HT1080 (cell line): ENCODE results near the gene LRRC56. TPM values are rescaled to one million over a fixed set of nuclear protein-coding genes. Genes with fewer than 3 reads are reported as not detected.

ENCODE experiments used
- DNase-seq: peaks from one replicate; pipeline ENCODE4 v3.0.0-alpha.2; 2015; ENCODE audit warnings: low read depth
- small RNA-seq: library from RNA; depleted of rRNA; stranded (forward); fragments of <200 nt; gene quantifications from one replicate; pipeline ENCODE3, GENCODE V24; 2014
- total RNA-seq: library from RNA; depleted of rRNA; stranded (reverse); fragments of >200 nt; shearing (Covaris generic); gene quantifications from 2 replicates; pipeline ENCODE4 v1.2.3, GENCODE V29; 2014; rRNA removed

Gene LRRC56
- total RNA-seq, 1 experiment from 2014 or later = not detected

GRCh38 chr11:592918-593317 is 55.6 kb downstream of the LRRC56 start:
- no peak for DNase-seq

GRCh38 chr11:593347-593746 is 56.0 kb downstream of the LRRC56 start:
- no peak for DNase-seq

GRCh38 chr11:595400-595799 is 58.1 kb downstream of the LRRC56 start:
- no peak for DNase-seq

GRCh38 chr11:596374-596773 is 59.0 kb downstream of the LRRC56 start:
- no peak for DNase-seq

- no peak for DNase-seq
Observed at GRCh38 chr11:597166-597725, 59.9 kb downstream of the LRRC56 start.

DNA sequence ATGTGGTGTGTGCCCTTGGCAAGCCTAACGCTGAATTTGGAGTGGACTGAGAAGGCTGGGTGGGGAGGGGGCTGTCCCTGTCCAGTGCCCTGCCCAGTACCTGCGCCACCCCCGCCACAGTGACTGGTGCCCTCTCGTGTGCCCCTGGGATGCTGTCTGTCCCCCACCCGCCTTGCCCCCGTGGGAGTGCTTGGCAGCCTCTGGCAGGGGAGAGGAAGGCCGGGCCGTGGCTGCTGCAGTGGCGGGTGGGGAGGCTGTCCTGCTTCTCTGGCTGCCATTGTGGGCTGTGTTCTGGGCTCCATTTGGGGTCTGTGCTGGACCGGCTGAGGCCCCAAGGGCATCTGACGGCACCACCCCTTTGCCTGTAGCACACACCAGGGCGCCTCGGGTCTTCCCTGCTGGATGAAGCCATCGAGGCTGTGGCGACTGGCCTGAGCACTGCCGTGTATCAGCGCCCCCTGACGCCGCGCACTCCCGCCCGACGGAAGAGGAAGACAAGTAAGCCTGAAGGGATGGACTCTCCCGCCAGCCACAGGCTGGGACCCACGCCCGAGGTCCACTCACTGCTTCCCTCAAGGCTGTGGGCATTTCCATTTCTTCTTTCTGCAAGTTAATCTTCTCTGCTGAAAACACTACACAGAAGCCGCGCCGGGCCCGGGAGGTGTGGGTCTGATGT is 60.8 kb downstream of the LRRC56 start:
- DNase-seq = no peak

- no peak for DNase-seq
Observed at GRCh38 chr11:601573-602245, 64.4 kb downstream of the LRRC56 start.

DNA sequence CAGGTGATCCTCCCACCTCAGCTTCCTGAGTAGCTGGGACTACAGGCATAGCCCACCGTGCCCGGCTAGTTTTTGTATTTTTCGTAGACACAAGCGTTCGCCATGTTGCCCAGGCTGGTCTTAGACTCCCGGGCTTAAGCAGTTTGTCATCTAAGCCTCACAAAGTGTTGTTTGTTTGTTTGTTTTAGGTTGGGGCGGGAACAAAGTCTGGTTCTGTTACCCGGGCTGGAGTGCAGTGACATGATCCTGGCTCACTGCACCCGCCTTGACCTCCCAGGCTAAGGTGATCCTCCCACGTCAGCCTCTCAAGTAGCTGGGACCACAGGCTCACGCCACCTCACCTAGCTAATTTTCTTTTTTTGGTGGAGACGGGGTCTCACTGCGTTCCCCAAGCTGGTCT is 65.8 kb downstream of the LRRC56 start:
- no peak for DNase-seq

Small RNA genes lying within 50 kb of the gene (small RNA-seq; reads per million reads assigned to genes)
- 15.8 reads per million, percentile 92 among the genes with 10 or more reads in this experiment for gene MIR210

Other genes starting within 250 kb of the LRRC56 start
- 7.0 and 8.0 TPM in 2 replicates for gene PGGHG, start 248.4 kb upstream of the LRRC56 start, total RNA-seq
- not detected in 2 replicates for gene IFITM5, start 238.0 kb upstream of the LRRC56 start, total RNA-seq
- gene IFITM2, start 229.7 kb upstream of the LRRC56 start, total RNA-seq = 38.4 and 96.0 TPM in 2 replicates
- gene IFITM1, start 223.5 kb upstream of the LRRC56 start, total RNA-seq = 4.6 and 5.4 TPM in 2 replicates
- gene IFITM3, start 216.7 kb upstream of the LRRC56 start, total RNA-seq = 67.9 and 180 TPM in 2 replicates
- 3.0 and 8.1 TPM in 2 replicates for gene B4GALNT4, start 168.0 kb upstream of the LRRC56 start, total RNA-seq
- gene PKP3, start 143.3 kb upstream of the LRRC56 start, total RNA-seq = 12.0 and 13.1 TPM in 2 replicates
- 17.1 and 20.9 TPM in 2 replicates for gene SIGIRR, start 122.5 kb upstream of the LRRC56 start, total RNA-seq
- gene ANO9, start 95.5 kb upstream of the LRRC56 start, total RNA-seq = not detected in 2 replicates
- 24.7 and 29.7 TPM in 2 replicates for gene PTDSS2, start 87.2 kb upstream of the LRRC56 start, total RNA-seq
- 218 and 240 TPM in 2 replicates for gene RNH1, start 30.3 kb upstream of the LRRC56 start, total RNA-seq
- gene HRAS, start 2.0 kb upstream of the LRRC56 start, total RNA-seq = 89.6 and 93.9 TPM in 2 replicates
- gene LMNTD2, start 23.2 kb downstream of the LRRC56 start, total RNA-seq = 0.08 TPM in 1 of 2 replicates, not detected in the other
- gene RASSF7, start 23.4 kb downstream of the LRRC56 start, total RNA-seq = 17.5 and 18.8 TPM in 2 replicates
- gene PHRF1, start 38.9 kb downstream of the LRRC56 start, total RNA-seq = 37.0 and 40.5 TPM in 2 replicates
- gene IRF7, start 78.4 kb downstream of the LRRC56 start, total RNA-seq = not detected in 2 replicates
- gene CDHR5, start 87.4 kb downstream of the LRRC56 start, total RNA-seq = not detected in 2 replicates
- not detected in 2 replicates for gene SCT, start 89.7 kb downstream of the LRRC56 start, total RNA-seq
- 0.31 and 0.50 TPM in 2 replicates for gene DRD4, start 99.7 kb downstream of the LRRC56 start, total RNA-seq
- gene DEAF1, start 157.7 kb downstream of the LRRC56 start, total RNA-seq = 64.5 and 75.0 TPM in 2 replicates
- 23.6 and 27.9 TPM in 2 replicates for gene TMEM80, start 158.3 kb downstream of the LRRC56 start, total RNA-seq
- 38.3 and 42.6 TPM in 2 replicates for gene EPS8L2, start 168.7 kb downstream of the LRRC56 start, total RNA-seq
- gene TALDO1, start 209.9 kb downstream of the LRRC56 start, total RNA-seq = 235 and 266 TPM in 2 replicates
- gene GATD1, start 240.0 kb downstream of the LRRC56 start, total RNA-seq = 19.6 and 27.6 TPM in 2 replicates